HepG2 (cell line): ENCODE measurements around the gene OR10J4. TPM values are rescaled to one million over a fixed set of nuclear protein-coding genes. Genes with fewer than 3 reads are reported as not detected.

Experiments used
- ATAC-seq: fragments of 200-7000 bp; cut with Tn5 transposase; 3 replicates; pipeline ENCODE4 v1.9.1; 2020; ENCODE audit warnings: mild to moderate bottlenecking, moderate library complexity
- BruUV-seq: library from RNA; stranded (reverse); fragments of 400-500 nt; replicated peaks from 2 replicates; lab custom pipeline; 2021; lab: Mats Ljungman, UMichigan
- CTCF ChIA-PET: fragments of 300-600 bp; formaldehyde crosslinking; extraction: SDS; loops from one replicate; lab custom pipeline; 2021; ENCODE audit warnings: low total read pairs, inconsistent platforms, low intra/inter-chr PET ratio; lab: Yijun Ruan, JAX
- POLR2A ChIA-PET: fragments of 350-600 bp; sonication (Branson Sonifier 250); formaldehyde crosslinking; loops from one replicate; lab custom pipeline; 2020; ENCODE audit warnings: antibody characterized with exemption, inconsistent platforms; lab: Yijun Ruan, JAX
- DNase-seq: peaks from one replicate; pipeline ENCODE4 v3.0.0-alpha.2; 2015; ENCODE audit warnings: low spot score
- FAIRE-seq: peaks from 3 replicates; lab custom pipeline; 2011; peaks lifted over from hg19 to GRCh38; lab: Jason Lieb, UNC
- H2AFZ ChIP-seq: one replicate; pipeline ENCODE4 v1.6.1; 2011; ENCODE audit warnings: low read length, inconsistent platforms
- H3K27ac ChIP-seq: fragments of 300-600 bp; 3 replicates; pipeline ENCODE4 v1.8.0; 2011; ENCODE audit warnings: mixed run types, mild to moderate bottlenecking, mixed read lengths, low read length, inconsistent platforms; ENCODE audit not compliant: insufficient read depth; ENCODE audit errors: extremely low read length
- H3K27me3 ChIP-seq, 2 experiments: fragments of 200-600 bp in 1 of 2; 2 replicates in 1 of 2; 3 replicates in 1 of 2; pipeline versions ENCODE4 v1.6.0 to v1.8.0; 2011; ENCODE audit warnings: low read length in 2 of 2, mild to moderate bottlenecking in 2 of 2, moderate library complexity in 2 of 2, inconsistent platforms in 1 of 2; ENCODE audit not compliant: insufficient read depth in 2 of 2, control insufficient read depth in 1 of 2
- H3K36me3 ChIP-seq, 2 experiments: fragments of 200-600 bp in 1 of 2; replicated peaks in 1 of 2; 2 replicates in 1 of 2; 3 replicates in 1 of 2; pipeline versions ENCODE4 v1.5.1 to v1.8.0; 2011; ENCODE audit warnings: low read length in 2 of 2, inconsistent platforms in 1 of 2; ENCODE audit not compliant: insufficient read depth in 2 of 2, control insufficient read depth in 1 of 2
- H3K4me1 ChIP-seq: 2 replicates; pipeline ENCODE4 v1.5.1; 2012; ENCODE audit warnings: low read length, inconsistent platforms; ENCODE audit not compliant: insufficient read depth
- H3K4me2 ChIP-seq: 2 replicates; pipeline ENCODE4 v1.6.0; 2011; ENCODE audit warnings: low read depth, low read length, inconsistent platforms
- H3K4me3 ChIP-seq, 3 experiments: fragments of 200-600 bp in 1 of 3; sonication (generic), shearing (Covaris generic) in 1 of 3; replicated peaks in 1 of 3; 2 replicates each; pipeline ENCODE4 v1.5.1; 2011 to 2016; ENCODE audit warnings: low read length in 3 of 3, inconsistent platforms in 2 of 3, low read depth in 2 of 3, mild to moderate bottlenecking in 2 of 3, control low read depth in 1 of 3, mixed read lengths in 1 of 3; ENCODE audit not compliant: insufficient read depth in 1 of 3
- H3K79me2 ChIP-seq: one replicate; pipeline ENCODE4 v1.6.1; 2011; ENCODE audit warnings: low read length, inconsistent platforms; ENCODE audit not compliant: insufficient read depth
- H3K9ac ChIP-seq: 2 replicates; pipeline ENCODE4 v1.6.0; 2011; ENCODE audit warnings: mild to moderate bottlenecking, low read depth, low read length, inconsistent platforms; ENCODE audit not compliant: insufficient read depth
- H3K9me3 ChIP-seq: 2 replicates; pipeline ENCODE4 v1.5.1; 2012; ENCODE audit warnings: mild to moderate bottlenecking, low read length
- H4K20me1 ChIP-seq: 2 replicates; pipeline ENCODE4 v1.6.0; 2011; ENCODE audit warnings: inconsistent platforms, mild to moderate bottlenecking, low read length, moderate library complexity; ENCODE audit not compliant: insufficient read depth
- FOSL2 ChIP-seq: sonication (generic); formaldehyde crosslinking; IDR thresholded peaks from 2 replicates; pipeline ENCODE4 v1.4.0; 2020; ENCODE audit warnings: missing genetic modification reagents
- MAF1 ChIP-seq: sonication (generic); formaldehyde crosslinking; IDR thresholded peaks from 2 replicates; pipeline ENCODE4 v1.5.0; 2020; ENCODE audit warnings: missing genetic modification reagents, borderline replicate concordance
- MAFF ChIP-seq: IDR thresholded peaks from 2 replicates; pipeline ENCODE4 v1.6.1; 2011; ENCODE audit warnings: low read depth, low read length, improper control_type of control experiment
- MAFK ChIP-seq, 2 experiments: IDR thresholded peaks in 1 of 2; conservative IDR thresholded peaks in 1 of 2; 2 replicates each; pipeline ENCODE4 v1.6.1; 2011; ENCODE audit warnings: improper control_type of control experiment in 2 of 2, low read length in 2 of 2
- SKI ChIP-seq: fragments of 450-650 bp; IDR thresholded peaks from one replicate; pipeline ENCODE4 v1.6.1; 2018; ENCODE audit warnings: mild to moderate bottlenecking; ENCODE audit not compliant: partially characterized antibody
- ZBTB3 ChIP-seq: sonication (generic); formaldehyde crosslinking; IDR thresholded peaks from 2 replicates; pipeline ENCODE4 v1.4.0; 2020; ENCODE audit warnings: low read depth, mild to moderate bottlenecking, moderate library complexity, missing genetic modification reagents, borderline replicate concordance
- ZNF430 ChIP-seq: sonication (generic); formaldehyde crosslinking; IDR thresholded peaks from 2 replicates; pipeline ENCODE4 v1.9.0; 2021; ENCODE audit warnings: mild to moderate bottlenecking, missing genetic modification reagents
- ZNF605 ChIP-seq: sonication (generic); formaldehyde crosslinking; IDR thresholded peaks from 2 replicates; pipeline ENCODE4 v1.8.0; 2022; ENCODE audit warnings: mild to moderate bottlenecking, missing genetic modification reagents
- WGBS: methylation state at CpG from one replicate; pipeline ENCODE4 v1.1.6; 2017; ENCODE audit warnings: low lambda C conversion rate; 5-methylcytosine and 5-hydroxymethylcytosine counted together
- in situ Hi-C: cut with HindIII; loops from 2 replicates; pipeline ENCODE4 v1.10.0; 2017; ENCODE audit warnings: low pct_unique_long_range_greater_than_20kb; ENCODE audit not compliant: extremely low pct_ligation_motif_present
- intact Hi-C: fragments of 100-400 bp; cut with micrococcal nuclease; formaldehyde crosslinking; loops from one replicate; pipeline ENCODE4 v1.10.0; 2022; ENCODE audit not compliant: unreplicated experiment
- polyA plus RNA-seq, 8 experiments: library from polyadenylated mRNA; depleted of rRNA in 3 of 8; stranded (reverse) in 7 of 8; unstranded in 1 of 8; fragments of >200 nt; fragmentation: Illumina TruSeq in 4 of 8; extraction: Trizol in 4 of 8; gene quantifications; 2 replicates each; pipeline versions ENCODE4 v1.2.1 to v1.2.3, GENCODE V29; 2011 to 2016; ENCODE audit warnings: low read depth in 4 of 8, missing spikeins in 1 of 8, mixed read lengths in 1 of 8; ENCODE audit not compliant: insufficient read depth in 1 of 8
- total RNA-seq, 5 experiments: library from RNA; depleted of rRNA; stranded (reverse); fragments of >200 nt; fragmentation: Illumina TruSeq; extraction: Trizol; gene quantifications; 2 replicates each; pipeline ENCODE4 v1.2.3, GENCODE V29; 2016; ENCODE audit warnings: low read depth in 1 of 5

The OR10J4 gene
- total and polyA plus RNA-seq, 2 of the 13 experiments (the other 11 are each of a cell fraction or from before 2014, with no cell fraction given) = not detected

- no peaks in the 10 kb centered on the region for H3K36me3 ChIP-seq
- ATAC-seq = no peak
- BruUV-seq = no TSS peak
- no peak for TF ChIP-seq FOSL2 (CRISPR knock-in tag)
- TF ChIP-seq MAFF = peak; percentile 66; the same call in 1 of the 2 replicates
- no peak for TF ChIP-seq MAF1 (CRISPR knock-in tag)
- no peak for TF ChIP-seq ZNF430
- no peak for TF ChIP-seq ZNF605
- TF ChIP-seq MAFK (conservative IDR thresholded peaks at IDR 0.05 in 1 of 2, IDR thresholded peaks at IDR 0.05 in 1 of 2; ENCODE audit: low read length in 2 of 2) = peak; percentile 25 to 78; a peak in 2 of 4 replicates
- no peaks in the 10 kb centered on the region for H3K4me1 ChIP-seq
- 1% methylated on average over 2 of the region's 2 CpGs for WGBS
- intact Hi-C loops = no loop called here
- no peaks in the 10 kb centered on the region for H3K79me2 ChIP-seq
- FAIRE-seq = no peak
- H3K4me2 ChIP-seq = no peak overlapping the region
- DNase-seq = no peak
- H4K20me1 ChIP-seq = no peaks in the 10 kb centered on the region
- H3K9me3 ChIP-seq = peaks cover 48% of the 10 kb centered on the region
- no peak overlapping the region for H3K4me3 ChIP-seq
- in situ Hi-C loops = no loop called here
- H3K9ac ChIP-seq = no peak overlapping the region
- no peaks in the 10 kb centered on the region for H3K27me3 ChIP-seq
- ChIA-PET POLR2A (no interaction called here), CTCF (no interaction called here)
- H2AFZ ChIP-seq = no peak overlapping the region
- no peak overlapping the region for H3K27ac ChIP-seq
Observed at GRCh38 chr1:159459551-159459950, 27.5 kb downstream of the OR10J4 start.

GRCh38 chr1:159465191-159465603 is 33.2 kb downstream of the OR10J4 start:
- Histone ChIP-seq H3K4me1 (no peaks in the 10 kb centered on the region), H3K9ac (no peak overlapping the region), H3K79me2 (no peaks in the 10 kb centered on the region), H3K9me3 (peaks cover 87% of the 10 kb centered on the region), H3K27ac (no peak overlapping the region), H3K4me2 (no peak overlapping the region), H2AFZ (no peak overlapping the region), H3K4me3 (no peak overlapping the region), H3K36me3 (no peaks in the 10 kb centered on the region), H4K20me1 (no peaks in the 10 kb centered on the region), H3K27me3 (no peaks in the 10 kb centered on the region)
- BruUV-seq = no TSS peak
- DNase-seq = no peak
- WGBS = 11% methylated on average over 3 of the region's 3 CpGs
- ChIA-PET POLR2A (no interaction called here), CTCF (no interaction called here)
- no peak for ATAC-seq
- in situ Hi-C loops = no loop called here
- intact Hi-C loops = no loop called here
- FAIRE-seq = no peak
- TF ChIP-seq SKI = no peak
- TF ChIP-seq ZBTB3 (CRISPR knock-in tag) = no peak
